SH-SY5Y (cell line): ENCODE results near the gene COPE.

Source experiments
- GATA2 ChIP-seq: IDR thresholded peaks from 2 replicates; pipeline ENCODE4 v1.6.1; 2011; ENCODE audit warnings: mild to moderate bottlenecking, low read depth, low read length
- GATA3 ChIP-seq: IDR thresholded peaks from 2 replicates; pipeline ENCODE4 v1.6.1; 2011; ENCODE audit warnings: low read depth, mild to moderate bottlenecking, low read length, moderate library complexity

Gene COPE

GRCh38 chr19:18919086-18919899 lies at the start of gene COPE, which contains the start of gene DDX49:
Gene COPE, minus strand, starts transcription at chr19:18919387. Its CDS starts 39 bp downstream, at chr19:18919348.
Gene DDX49, plus strand, starts transcription at chr19:18919715. Its CDS starts 27 bp downstream, at chr19:18919742.
- TF ChIP-seq GATA3 = no peak
- TF ChIP-seq GATA2 = peak; percentile 73

- TF ChIP-seq GATA3 = no peak
- TF ChIP-seq GATA2 = no peak
Measured at GRCh38 chr19:18967358-18968146, 48.4 kb upstream of the COPE start.

GRCh38 chr19:18966307-18966706 lies 47.1 kb upstream of the COPE start:
- TF ChIP-seq GATA3 = no peak
- no peak for TF ChIP-seq GATA2

- no peak for TF ChIP-seq GATA2
- TF ChIP-seq GATA3 = no peak
Measured at GRCh38 chr19:18964121-18964520, 44.9 kb upstream of the COPE start.

GRCh38 chr19:18961767-18962620 lies 42.8 kb upstream of the COPE start:
- TF ChIP-seq GATA3 (no peak), GATA2 (no peak)

- TF ChIP-seq GATA3 (no peak), GATA2 (no peak)
Measured at GRCh38 chr19:18960370-18960769, 41.2 kb upstream of the COPE start.

- TF ChIP-seq GATA3 = no peak
- TF ChIP-seq GATA2 = no peak
Measured at GRCh38 chr19:18955042-18955441, 35.9 kb upstream of the COPE start.

GRCh38 chr19:18954094-18954493 lies 34.9 kb upstream of the COPE start:
- no peak for TF ChIP-seq GATA2
- TF ChIP-seq GATA3 = no peak

GRCh38 chr19:18952364-18953003 lies 33.3 kb upstream of the COPE start:
- TF ChIP-seq GATA2 = peak; percentile 77

- no peak for TF ChIP-seq GATA3
- no peak for TF ChIP-seq GATA2
Measured at GRCh38 chr19:18951721-18952281, 32.6 kb upstream of the COPE start.

- TF ChIP-seq GATA2 = no peak
- no peak for TF ChIP-seq GATA3
Measured at GRCh38 chr19:18949858-18950257, 30.7 kb upstream of the COPE start.

- TF ChIP-seq GATA3 (no peak), GATA2 (no peak)
Measured at GRCh38 chr19:18948976-18949356, 29.8 kb upstream of the COPE start.
